ENCODE measurements around the gene GNG13.
"Not testable (repeated sequence)": the region's sequence is repeated elsewhere in the genome, so short reads cannot be mapped to it uniquely, and the experiment has no call there.

GNG13 gene

GRCh38 chr16:776824-777223 is 23.7 kb downstream of the GNG13 start:
- DNase-seq (ENCODE audit: low spot score) = no peak

GRCh38 chr16:776298-776697 is 24.2 kb downstream of the GNG13 start:
- DNase-seq (ENCODE audit: low spot score) = not testable (repeated sequence)

GRCh38 chr16:775236-775796 is 25.2 kb downstream of the GNG13 start:
- DNase-seq (ENCODE audit: low spot score) = no peak

GRCh38 chr16:774086-775001 is 26.2 kb downstream of the GNG13 start:
- no peak for DNase-seq (ENCODE audit: low spot score)

GRCh38 chr16:772959-773358 is 27.6 kb downstream of the GNG13 start:
- DNase-seq (ENCODE audit: low spot score) = no peak

GRCh38 chr16:770411-770810 is 30.1 kb downstream of the GNG13 start:
- no peak for DNase-seq (ENCODE audit: low spot score)

GRCh38 chr16:769934-770333 is 30.6 kb downstream of the GNG13 start:
- no peak for DNase-seq (ENCODE audit: low spot score)

GRCh38 chr16:769184-769784 is 31.2 kb downstream of the GNG13 start:
- DNase-seq (ENCODE audit: low spot score) = no peak

GRCh38 chr16:768428-768827 is 32.1 kb downstream of the GNG13 start:
- no peak for DNase-seq (ENCODE audit: low spot score)

GRCh38 chr16:767743-768235 is 32.7 kb downstream of the GNG13 start:
- DNase-seq (ENCODE audit: low spot score) = no peak

- no peak for DNase-seq (ENCODE audit: low spot score)
These were observed 33.5 kb downstream of the GNG13 start for GRCh38 chr16:766820-767640.

GRCh38 chr16:766008-766819 is 34.3 kb downstream of the GNG13 start:
- no peak for DNase-seq (ENCODE audit: low spot score)

GRCh38 chr16:765488-765865 is 35.1 kb downstream of the GNG13 start:
- no peak for DNase-seq (ENCODE audit: low spot score)

GRCh38 chr16:764848-765487 is 35.6 kb downstream of the GNG13 start:
- DNase-seq (ENCODE audit: low spot score) = no peak

GRCh38 chr16:764184-764750 is 36.3 kb downstream of the GNG13 start:
- DNase-seq (ENCODE audit: low spot score) = no peak

GRCh38 chr16:763369-764183 is 37.0 kb downstream of the GNG13 start:
- DNase-seq (ENCODE audit: low spot score) = no peak

GRCh38 chr16:762595-763268 is 37.8 kb downstream of the GNG13 start:
- no peak for DNase-seq (ENCODE audit: low spot score)

GRCh38 chr16:761625-762513 is 38.7 kb downstream of the GNG13 start:
- DNase-seq (ENCODE audit: low spot score) = no peak
